ENCODE measurements around the gene CFAP20DC. TPM values are rescaled to one million over a fixed set of nuclear protein-coding genes. Genes with fewer than 3 reads are reported as not detected.

CFAP20DC gene
- total RNA-seq, 2 donors from 2014 or later = 6.5 to 9.5 TPM

DNA sequence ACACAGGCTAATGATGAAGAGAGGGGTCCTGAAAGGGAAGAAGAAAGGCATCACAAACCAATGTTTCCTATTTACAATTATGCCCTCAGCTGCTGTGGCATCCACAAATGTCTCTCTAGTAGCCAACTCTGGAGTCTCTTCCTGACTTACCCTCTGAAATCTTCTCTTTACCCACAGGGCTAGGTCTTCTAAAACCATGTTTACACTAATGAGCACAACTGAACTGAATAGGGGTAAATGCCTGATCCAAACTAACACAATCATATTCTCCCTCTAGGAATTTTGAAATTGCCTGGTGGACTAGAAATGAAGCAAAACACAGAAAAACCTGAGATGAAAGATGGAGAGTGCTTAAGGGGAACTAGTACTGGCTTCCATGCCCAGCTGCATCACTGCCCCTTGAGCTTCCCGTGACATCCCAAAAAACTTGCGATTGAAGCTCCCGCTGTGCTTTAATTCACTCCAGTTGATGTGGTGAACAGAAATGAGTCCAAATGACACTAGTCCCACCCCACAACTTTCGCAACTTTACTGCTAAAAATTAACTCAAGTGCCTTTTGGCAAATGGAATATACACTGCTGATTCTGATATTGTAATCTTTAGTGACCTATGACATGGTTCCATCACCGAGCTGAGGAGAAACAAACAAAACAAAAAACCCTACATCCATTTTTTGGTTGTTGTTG lies 32.8 kb downstream of the CFAP20DC start:
- DNase-seq = no peak
- TF ChIP-seq, protein P1, sequence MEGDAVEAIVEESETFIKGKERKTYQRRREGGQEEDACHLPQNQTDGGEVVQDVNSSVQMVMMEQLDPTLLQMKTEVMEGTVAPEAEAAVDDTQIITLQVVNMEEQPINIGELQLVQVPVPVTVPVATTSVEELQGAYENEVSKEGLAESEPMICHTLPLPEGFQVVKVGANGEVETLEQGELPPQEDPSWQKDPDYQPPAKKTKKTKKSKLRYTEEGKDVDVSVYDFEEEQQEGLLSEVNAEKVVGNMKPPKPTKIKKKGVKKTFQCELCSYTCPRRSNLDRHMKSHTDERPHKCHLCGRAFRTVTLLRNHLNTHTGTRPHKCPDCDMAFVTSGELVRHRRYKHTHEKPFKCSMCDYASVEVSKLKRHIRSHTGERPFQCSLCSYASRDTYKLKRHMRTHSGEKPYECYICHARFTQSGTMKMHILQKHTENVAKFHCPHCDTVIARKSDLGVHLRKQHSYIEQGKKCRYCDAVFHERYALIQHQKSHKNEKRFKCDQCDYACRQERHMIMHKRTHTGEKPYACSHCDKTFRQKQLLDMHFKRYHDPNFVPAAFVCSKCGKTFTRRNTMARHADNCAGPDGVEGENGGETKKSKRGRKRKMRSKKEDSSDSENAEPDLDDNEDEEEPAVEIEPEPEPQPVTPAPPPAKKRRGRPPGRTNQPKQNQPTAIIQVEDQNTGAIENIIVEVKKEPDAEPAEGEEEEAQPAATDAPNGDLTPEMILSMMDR (conservative IDR thresholded peaks at IDR 0.05) = no peak
- H3K36me3 Mint-ChIP-seq (ENCODE audit: low read depth) = no peaks in the 10 kb centered on the region
- H3K27ac ChIP-seq (ENCODE audit: low read depth, low read length) = no peak overlapping the region
- no peak overlapping the region for H3K4me3 ChIP-seq (ENCODE audit: low read length)
- 91 to 96% methylated on average over 5 of the region's 5 CpGs for WGBS, 2 experiments (ENCODE audit: insufficient coverage in 1 of 2, insufficient read length in 1 of 2)
- H3K36me3 ChIP-seq (ENCODE audit: control insufficient read depth, insufficient read depth, low read length) = no peaks in the 10 kb centered on the region
- no peaks in the 10 kb centered on the region for H3K4me1 Mint-ChIP-seq
- H3K4me3 Mint-ChIP-seq = no peak overlapping the region
- no peaks in the 10 kb centered on the region for H3K4me1 ChIP-seq (ENCODE audit: control insufficient read depth, insufficient read depth, low read length)
- no peaks in the 10 kb centered on the region for H3K27me3 Mint-ChIP-seq (ENCODE audit: insufficient read depth)
- H3K9me3 Mint-ChIP-seq = no peaks in the 10 kb centered on the region
- H3K9ac ChIP-seq (ENCODE audit: extremely low read depth, low read length, poor library complexity, severe bottlenecking) = no peak overlapping the region
- no peaks in the 10 kb centered on the region for H3K27me3 ChIP-seq (ENCODE audit: control insufficient read depth, insufficient read depth, low read length, poor library complexity, severe bottlenecking)
- no peaks in the 10 kb centered on the region for H3K9me3 ChIP-seq (ENCODE audit: control insufficient read depth, low read length)
- no peak overlapping the region for H3K27ac Mint-ChIP-seq

DNA sequence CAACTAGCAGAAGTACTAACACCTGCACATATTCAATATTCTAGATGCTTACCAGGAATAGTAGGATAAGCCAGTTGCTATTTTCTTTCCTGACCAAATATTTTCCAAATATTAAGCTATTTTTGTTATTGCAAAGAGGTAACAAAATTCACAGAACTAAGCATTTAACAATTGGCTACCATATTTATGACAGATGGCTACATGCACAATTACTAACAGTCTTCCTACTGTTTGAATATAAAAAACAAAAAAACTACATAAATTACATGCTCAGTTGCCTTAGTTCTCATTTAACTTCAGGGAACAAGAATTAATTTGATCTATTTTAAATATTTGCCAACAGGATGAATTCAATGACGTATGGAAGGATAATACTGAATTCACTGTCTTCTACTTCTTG lies 36.2 kb downstream of the CFAP20DC start:
- H3K4me3 Mint-ChIP-seq = no peak overlapping the region
- H3K36me3 Mint-ChIP-seq (ENCODE audit: low read depth) = no peaks in the 10 kb centered on the region
- no peaks in the 10 kb centered on the region for H3K4me1 Mint-ChIP-seq
- WGBS, 2 experiments (ENCODE audit: insufficient coverage in 1 of 2, insufficient read length in 1 of 2) = 93 to 100% methylated on average over 1 of the region's 1 CpG
- TF ChIP-seq, protein P1 (conservative IDR thresholded peaks at IDR 0.05) = no peak
- Histone ChIP-seq H3K36me3 (ENCODE audit: control insufficient read depth, insufficient read depth, low read length) (no peaks in the 10 kb centered on the region), H3K4me3 (ENCODE audit: low read length) (no peak overlapping the region), H3K9me3 (ENCODE audit: control insufficient read depth, low read length) (no peaks in the 10 kb centered on the region), H3K27ac (ENCODE audit: low read depth, low read length) (no peak overlapping the region), H3K27me3 (ENCODE audit: control insufficient read depth, insufficient read depth, low read length, poor library complexity, severe bottlenecking) (no peaks in the 10 kb centered on the region), H3K4me1 (ENCODE audit: control insufficient read depth, insufficient read depth, low read length) (no peaks in the 10 kb centered on the region), H3K9ac (ENCODE audit: extremely low read depth, low read length, poor library complexity, severe bottlenecking) (no peak overlapping the region)
- DNase-seq = no peak
- H3K9me3 Mint-ChIP-seq = no peaks in the 10 kb centered on the region
- H3K27ac Mint-ChIP-seq = no peak overlapping the region
- H3K27me3 Mint-ChIP-seq (ENCODE audit: insufficient read depth) = no peaks in the 10 kb centered on the region

DNA sequence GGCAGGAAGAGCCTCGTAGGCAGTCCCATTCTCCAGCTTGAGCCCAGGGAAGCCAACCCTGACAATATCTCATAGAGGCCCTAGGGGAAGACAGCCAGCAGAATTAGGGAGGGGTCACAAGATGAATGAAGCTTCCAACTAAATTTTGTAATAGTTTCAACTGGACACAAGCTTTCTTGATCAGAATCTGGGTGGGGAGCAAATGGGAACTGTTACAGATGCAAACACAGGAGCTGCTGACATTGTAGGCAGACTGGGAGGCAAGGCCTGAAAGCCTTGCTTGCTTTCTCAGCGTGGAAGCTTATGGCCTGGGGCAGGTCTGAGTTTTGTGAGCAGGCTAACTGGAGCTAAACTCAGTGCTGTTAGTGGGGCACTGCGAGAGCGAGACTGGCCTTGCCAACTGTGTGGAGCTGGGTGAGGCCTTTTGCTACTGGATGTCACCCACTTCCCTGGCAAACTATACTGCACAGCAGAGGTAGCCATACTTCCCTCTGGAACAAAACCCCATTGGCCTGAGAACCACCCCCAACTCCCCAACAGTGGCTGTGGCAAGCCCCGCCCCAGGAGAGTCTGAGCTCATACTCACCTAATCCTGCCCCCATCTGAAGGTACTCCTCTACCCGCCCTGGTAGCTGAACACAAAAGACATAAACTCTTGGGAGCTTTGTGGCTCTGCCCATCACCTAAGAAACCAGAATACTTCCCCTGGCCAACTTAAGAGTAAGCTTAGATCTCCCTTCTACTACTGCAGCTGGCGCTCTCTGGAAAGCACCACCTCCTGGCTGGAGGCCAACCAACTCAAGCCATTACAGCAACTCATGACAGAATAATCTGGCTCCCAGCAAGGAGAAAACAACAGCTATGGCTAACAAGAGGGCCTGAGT lies 42.9 kb downstream of the CFAP20DC start:
- H3K4me3 ChIP-seq (ENCODE audit: low read length) = no peak overlapping the region
- TF ChIP-seq, protein P1 (conservative IDR thresholded peaks at IDR 0.05) = no peak
- Mint-ChIP-seq H3K4me3 (no peak overlapping the region), H3K27me3 (ENCODE audit: insufficient read depth) (no peaks in the 10 kb centered on the region), H3K4me1 (no peaks in the 10 kb centered on the region), H3K36me3 (ENCODE audit: low read depth) (peaks cover 2% of the 10 kb centered on the region), H3K27ac (no peak overlapping the region), H3K9me3 (peaks cover 3% of the 10 kb centered on the region)
- no peaks in the 10 kb centered on the region for H3K27me3 ChIP-seq (ENCODE audit: control insufficient read depth, insufficient read depth, low read length, poor library complexity, severe bottlenecking)
- H3K36me3 ChIP-seq (ENCODE audit: control insufficient read depth, insufficient read depth, low read length) = no peaks in the 10 kb centered on the region
- no peak overlapping the region for H3K27ac ChIP-seq (ENCODE audit: low read depth, low read length)
- H3K9ac ChIP-seq (ENCODE audit: extremely low read depth, low read length, poor library complexity, severe bottlenecking) = no peak overlapping the region
- H3K4me1 ChIP-seq (ENCODE audit: control insufficient read depth, insufficient read depth, low read length) = no peaks in the 10 kb centered on the region
- no peaks in the 10 kb centered on the region for H3K9me3 ChIP-seq (ENCODE audit: control insufficient read depth, low read length)
- no peak for DNase-seq
- 91 to 100% methylated on average over 1 to 7 of the region's 7 CpGs for WGBS, 2 experiments (ENCODE audit: insufficient coverage in 1 of 2, insufficient read length in 1 of 2)

All from endodermal cell (in vitro differentiated cells).